RWPE2 (cell line): ENCODE data around the gene CTF1.
A peak's percentile ranks its signal among the peaks of the same experiment; 100 is the strongest.

Experiments
- ATAC-seq: fragments of 200-7000 bp; cut with Tn5 transposase; 3 replicates; pipeline ENCODE4 v1.9.1; 2021; ENCODE audit warnings: low read depth
- DNase-seq: peaks from one replicate; pipeline ENCODE4 v3.0.0-alpha.2; 2020; ENCODE audit warnings: low spot score
- H3K27ac ChIP-seq: fragments of 450-650 bp; 2 replicates; pipeline ENCODE4 v1.5.1; 2017; ENCODE audit warnings: mild to moderate bottlenecking; ENCODE audit not compliant: poor library complexity, severe bottlenecking
- H3K27me3 ChIP-seq: fragments of 250-450 bp; sonication (Bioruptor Pico); 2 replicates; pipeline ENCODE4 v1.5.1; 2021; ENCODE audit warnings: mild to moderate bottlenecking, moderate library complexity; ENCODE audit not compliant: insufficient read depth, poor library complexity, severe bottlenecking
- H3K36me3 ChIP-seq: fragments of 250-450 bp; sonication (Bioruptor Pico); 2 replicates; pipeline ENCODE4 v1.5.1; 2020; ENCODE audit warnings: low read depth, mild to moderate bottlenecking, moderate library complexity
- H3K4me1 ChIP-seq: fragments of 250-450 bp; sonication (Bioruptor Pico); 2 replicates; pipeline ENCODE4 v1.5.1; 2021; ENCODE audit warnings: mild to moderate bottlenecking, moderate library complexity; ENCODE audit not compliant: insufficient read depth, poor library complexity, severe bottlenecking
- H3K4me3 ChIP-seq: fragments of 250-450 bp; sonication (Bioruptor Pico); 2 replicates; pipeline ENCODE4 v1.5.1; 2021; ENCODE audit warnings: mild to moderate bottlenecking, moderate library complexity; ENCODE audit not compliant: severe bottlenecking
- H3K9me3 ChIP-seq: fragments of 250-450 bp; sonication (Bioruptor Pico); 2 replicates; pipeline ENCODE4 v1.5.1; 2021; ENCODE audit warnings: mild to moderate bottlenecking, moderate library complexity; ENCODE audit not compliant: severe bottlenecking
- CTCF ChIP-seq: fragments of 450-650 bp; IDR thresholded peaks from one replicate; pipeline ENCODE4 v1.5.1; 2017; ENCODE audit warnings: mild to moderate bottlenecking, moderate library complexity; ENCODE audit not compliant: poor library complexity, severe bottlenecking

Gene CTF1

GRCh38 chr16:30942426-30942806 lies 46.0 kb downstream of the CTF1 start:
- no peak overlapping the region for H3K4me3 ChIP-seq

DNA sequence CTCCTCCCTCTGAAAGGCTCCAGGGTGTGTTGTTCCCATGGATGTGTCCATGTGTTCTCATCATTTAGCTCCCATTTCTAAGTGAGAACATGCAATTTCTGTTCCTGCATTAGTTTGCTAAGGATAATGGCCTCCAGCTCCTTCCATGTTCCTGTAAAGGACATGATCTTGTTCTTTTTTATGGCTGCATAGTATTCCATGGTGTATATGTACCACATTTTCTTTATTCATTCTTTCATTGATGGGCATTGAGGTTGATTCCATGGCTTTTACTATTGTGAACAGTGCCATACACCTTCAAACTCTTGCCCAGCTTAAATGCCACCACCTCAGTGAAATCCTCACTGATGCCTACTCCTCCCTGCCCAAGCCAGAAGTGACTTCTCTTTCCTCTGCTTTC lies 47.9 kb downstream of the CTF1 start:
- Histone ChIP-seq H3K4me1 (peaks cover 13% of the 10 kb centered on the region), H3K4me3 (no peak overlapping the region), H3K27me3 (no peaks in the 10 kb centered on the region), H3K27ac (no peak overlapping the region), H3K36me3 (peaks cover 43% of the 10 kb centered on the region), H3K9me3 (no peaks in the 10 kb centered on the region)
- no peak for DNase-seq
- ATAC-seq: no peak
- no peak for TF ChIP-seq CTCF

More at GRCh38 chr16:30942426-30942806, 46.0 kb downstream of the CTF1 start:
- Histone ChIP-seq H3K9me3 (no peaks in the 10 kb centered on the region), H3K4me1 (peaks cover 13% of the 10 kb centered on the region), H3K27ac (no peak overlapping the region), H3K27me3 (no peaks in the 10 kb centered on the region), H3K36me3 (peaks cover 45% of the 10 kb centered on the region)
- DNase-seq (no peak), ATAC-seq (no peak)
- no peak for TF ChIP-seq CTCF

DNA sequence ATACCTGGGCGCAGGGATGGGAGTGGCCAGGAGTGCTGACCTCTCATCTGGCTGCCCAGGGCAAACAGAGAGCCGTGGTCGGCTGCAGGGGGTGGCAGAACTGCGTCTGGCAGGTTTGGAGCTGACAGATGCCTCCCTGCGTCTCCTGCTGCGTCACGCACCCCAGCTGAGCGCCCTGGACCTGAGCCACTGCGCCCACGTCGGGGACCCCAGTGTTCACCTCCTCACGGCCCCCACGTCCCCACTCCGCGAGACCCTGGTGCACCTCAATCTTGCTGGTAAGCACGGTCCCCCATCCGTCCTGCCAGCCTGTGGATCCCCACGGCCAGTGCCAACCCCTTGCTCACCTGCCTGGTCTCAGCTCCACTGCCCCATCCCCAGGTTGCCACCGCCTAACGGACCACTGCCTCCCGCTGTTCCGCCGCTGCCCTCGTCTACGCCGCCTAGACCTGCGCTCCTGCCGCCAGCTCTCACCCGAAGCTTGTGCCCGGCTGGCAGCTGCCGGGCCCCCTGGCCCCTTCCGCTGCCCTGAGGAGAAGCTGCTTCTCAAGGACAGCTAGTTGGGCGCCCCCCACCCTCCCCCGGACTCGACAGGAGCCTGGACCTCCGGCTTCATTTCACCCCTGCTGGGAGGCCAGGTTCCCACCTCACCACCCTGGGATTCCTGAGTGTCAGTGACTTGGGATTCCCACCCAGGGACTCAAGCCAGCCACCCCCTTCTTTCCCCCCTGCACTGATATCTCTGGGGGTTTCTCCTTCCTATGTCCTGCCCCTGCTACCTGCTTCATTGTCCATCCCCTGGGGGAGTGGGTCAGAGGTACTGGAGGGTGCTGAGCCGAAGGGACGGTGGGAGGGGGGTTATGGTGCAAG lies 50.5 kb downstream of the CTF1 start:
- no peak overlapping the region for H3K27ac ChIP-seq
- no peaks in the 10 kb centered on the region for H3K27me3 ChIP-seq
- no peak for ATAC-seq
- peaks cover 5% of the 10 kb centered on the region for H3K4me1 ChIP-seq
- H3K36me3 ChIP-seq: peaks cover 29% of the 10 kb centered on the region
- H3K9me3 ChIP-seq: no peaks in the 10 kb centered on the region
- TF ChIP-seq CTCF: no peak
- no peak overlapping the region for H3K4me3 ChIP-seq
- no peak for DNase-seq

- peaks cover 25% of the 10 kb centered on the region for H3K36me3 ChIP-seq
- TF ChIP-seq CTCF: no peak
- H3K27ac ChIP-seq: no peak overlapping the region
- no peak for DNase-seq
- H3K4me3 ChIP-seq: no peak overlapping the region
- no peaks in the 10 kb centered on the region for H3K9me3 ChIP-seq
- H3K27me3 ChIP-seq: no peaks in the 10 kb centered on the region
- peaks cover 5% of the 10 kb centered on the region for H3K4me1 ChIP-seq
- no peak for ATAC-seq
Measured at GRCh38 chr16:30947541-30947858, 51.1 kb downstream of the CTF1 start.

GRCh38 chr16:30947859-30948666 lies 51.6 kb downstream of the CTF1 start:
- peak overlapping the region; percentile 98 for H3K4me3 ChIP-seq
- H3K27ac ChIP-seq: peak overlapping the region; percentile 90
- DNase-seq: peak; percentile 94

More at GRCh38 chr16:30947859-30948666, 51.6 kb downstream of the CTF1 start:
- peaks cover 5% of the 10 kb centered on the region for H3K4me1 ChIP-seq
- peak; percentile 59 for ATAC-seq
- H3K9me3 ChIP-seq: no peaks in the 10 kb centered on the region
- H3K27me3 ChIP-seq: no peaks in the 10 kb centered on the region
- no peak for TF ChIP-seq CTCF
- H3K36me3 ChIP-seq: peaks cover 19% of the 10 kb centered on the region
